Erythroblast (primary cell): ENCODE measurements around the gene TPD52L1.

ENCODE experiments used
- DNase-seq, 2 experiments: peaks; one replicate each; lab custom pipeline; 2025; lab: John Stamatoyannopoulos, UW
- GATA1 ChIP-seq: IDR thresholded peaks from 2 replicates; pipeline ENCODE4 v1.6.1; 2011; ENCODE audit warnings: low read depth, mild to moderate bottlenecking, control low read depth, low read length, moderate library complexity
- POLR2A ChIP-seq: IDR thresholded peaks from 2 replicates; pipeline ENCODE4 v1.6.1; 2011; ENCODE audit warnings: mild to moderate bottlenecking, low read length

TPD52L1 gene

GRCh38 chr6:125220712-125221111, 67.1 kb downstream of the TPD52L1 start:
- TF ChIP-seq POLR2A, result no peak
- no peak for DNase-seq

DNA sequence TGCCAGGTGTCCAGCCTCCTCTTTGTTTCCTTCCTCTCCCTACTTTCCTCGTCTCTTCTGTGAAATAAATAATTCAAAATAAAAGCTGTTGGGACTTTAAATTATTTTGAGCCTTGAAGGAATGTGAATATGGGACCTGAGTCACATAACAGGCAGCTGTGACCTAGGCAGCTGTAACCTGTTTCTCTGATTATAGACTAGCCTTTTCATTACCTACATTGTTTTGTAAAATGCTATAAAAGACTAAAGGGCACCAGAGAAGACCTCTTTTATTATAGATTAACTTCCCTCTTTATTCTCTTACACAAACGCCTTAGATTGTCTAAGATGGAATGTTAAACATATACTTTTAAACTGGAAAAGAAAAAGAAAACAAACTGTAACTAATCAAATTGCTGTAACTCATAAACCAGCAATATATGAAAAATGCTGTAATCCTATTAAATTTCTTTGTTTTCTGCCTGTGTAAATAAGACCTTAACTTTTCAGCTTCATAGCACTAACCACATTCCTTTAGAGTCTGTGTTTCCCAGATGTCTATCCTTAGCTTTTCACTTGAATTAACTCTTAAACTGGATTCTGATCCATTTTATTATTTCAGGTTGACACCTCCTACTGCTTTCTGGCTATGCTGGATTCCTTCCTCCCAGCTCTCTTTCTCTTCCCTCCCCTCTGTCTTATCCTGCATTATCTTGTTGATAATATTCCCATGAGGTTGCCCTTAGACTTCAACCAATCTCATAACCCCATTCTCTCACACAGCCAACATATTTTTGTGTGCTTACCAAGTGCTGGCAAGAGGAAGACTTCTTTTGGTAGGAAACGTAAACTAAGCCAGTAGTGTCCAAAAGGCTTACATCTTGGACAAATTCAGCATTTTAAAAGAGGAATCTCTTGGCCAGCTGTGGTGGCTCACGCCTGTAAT, 69.2 kb downstream of the TPD52L1 start:
- no peak for DNase-seq
- TF ChIP-seq POLR2A (no peak), GATA1 (no peak)

DNA sequence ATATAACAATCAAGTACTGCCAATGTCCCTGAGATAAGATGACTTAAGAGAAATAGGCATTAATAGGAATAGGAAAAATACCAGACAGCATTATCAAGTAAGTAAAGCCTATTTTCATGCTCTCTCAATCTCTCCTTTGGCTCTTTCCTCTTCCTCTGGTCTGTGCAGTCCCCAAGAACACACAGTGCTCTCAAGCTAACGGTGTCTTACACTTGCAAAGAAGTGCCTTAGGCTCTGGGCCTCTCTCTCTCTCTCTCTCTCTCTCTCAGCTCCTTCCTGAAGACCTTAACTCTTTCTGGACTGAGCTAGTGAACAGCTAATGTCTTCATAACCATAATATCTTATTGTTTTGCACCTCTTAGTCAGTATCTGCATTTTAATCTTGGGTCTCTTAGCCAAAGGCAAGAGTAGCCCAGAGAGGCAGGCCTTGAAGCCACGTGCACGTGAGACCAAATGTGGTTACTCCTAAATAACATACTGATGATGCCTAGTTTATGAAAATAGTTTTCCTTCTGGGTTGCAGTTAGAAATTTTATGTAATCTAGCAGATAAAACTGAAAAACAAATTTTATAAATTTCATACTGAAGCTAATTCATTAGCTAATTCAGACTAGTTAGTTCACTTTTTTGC, 70.8 kb downstream of the TPD52L1 start:
- TF ChIP-seq POLR2A (no peak), GATA1 (no peak)
- DNase-seq, result no peak

DNA sequence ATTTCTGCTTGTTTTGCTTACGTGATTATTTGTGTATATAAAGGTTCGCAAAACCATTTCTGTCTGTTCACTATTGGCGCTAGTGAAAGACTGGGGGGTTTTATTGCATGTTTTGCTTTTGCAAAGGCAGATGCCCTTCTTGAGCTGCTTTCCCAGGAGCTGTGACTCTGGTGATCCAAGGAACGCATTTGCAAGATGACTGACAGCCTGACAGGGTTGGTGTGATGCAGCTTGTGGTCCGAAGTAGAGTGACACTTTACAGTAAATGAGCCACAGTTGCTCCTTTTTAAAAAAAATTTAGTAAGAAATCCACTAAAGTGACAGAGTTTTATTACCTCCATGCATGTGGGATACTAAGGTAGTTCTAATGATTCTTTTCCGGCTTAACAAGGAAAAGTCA, 73.7 kb downstream of the TPD52L1 start:
- no peak for TF ChIP-seq POLR2A

GRCh38 chr6:125228981-125229479, 75.5 kb downstream of the TPD52L1 start:
- TF ChIP-seq GATA1 (no peak), POLR2A (no peak)
- DNase-seq, result no peak

More for the DNA sequence above, 73.7 kb downstream of the TPD52L1 start:
- DNase-seq, result no peak

DNA sequence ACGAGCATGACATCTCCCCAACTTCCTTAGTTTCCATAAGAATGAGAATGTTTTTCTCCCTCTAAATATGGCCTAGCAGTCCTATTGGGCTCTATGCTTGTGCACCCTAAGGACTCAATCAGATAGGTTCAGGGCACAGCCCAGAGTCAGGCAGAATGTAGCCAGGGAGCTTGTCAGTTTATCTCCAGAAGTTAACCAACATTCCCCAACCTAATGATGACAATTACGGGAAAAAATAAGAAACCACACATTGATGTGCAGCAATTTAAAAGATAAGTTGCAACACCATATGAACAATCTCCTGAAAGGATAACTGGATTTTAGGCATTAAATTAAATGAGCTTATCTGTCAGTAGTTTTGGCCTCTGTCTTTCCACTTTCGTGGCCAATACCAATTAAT, 77.1 kb downstream of the TPD52L1 start:
- TF ChIP-seq POLR2A (no peak), GATA1 (no peak)
- DNase-seq, result no peak

DNA sequence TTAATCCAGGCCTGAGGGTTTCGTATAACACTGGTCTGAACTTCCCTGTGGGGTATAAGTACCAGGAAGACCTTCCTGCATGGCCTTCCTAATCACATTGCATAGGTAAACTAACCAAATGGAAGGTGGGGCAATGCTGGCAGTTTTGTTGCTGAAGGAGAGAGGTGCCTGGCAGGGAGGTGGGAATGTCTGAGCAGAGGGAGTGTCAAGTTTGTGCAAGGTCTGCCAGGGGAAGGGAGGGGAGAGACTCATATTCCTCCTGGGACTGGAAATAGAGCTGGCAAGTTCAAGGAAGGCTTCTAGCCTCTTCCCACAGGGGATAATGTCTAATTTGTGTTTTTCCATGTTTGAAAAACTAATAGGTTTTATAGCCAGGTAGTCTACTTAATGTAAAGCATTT, 77.6 kb downstream of the TPD52L1 start:
- TF ChIP-seq POLR2A (no peak), GATA1 (no peak)
- DNase-seq, result no peak

- TF ChIP-seq GATA1 (no peak), POLR2A (no peak)
- no peak for DNase-seq
Measured at GRCh38 chr6:125231574-125232343, 78.2 kb downstream of the TPD52L1 start.

- DNase-seq, result no peak
Measured at GRCh38 chr6:125232466-125232865, 78.9 kb downstream of the TPD52L1 start.

DNA sequence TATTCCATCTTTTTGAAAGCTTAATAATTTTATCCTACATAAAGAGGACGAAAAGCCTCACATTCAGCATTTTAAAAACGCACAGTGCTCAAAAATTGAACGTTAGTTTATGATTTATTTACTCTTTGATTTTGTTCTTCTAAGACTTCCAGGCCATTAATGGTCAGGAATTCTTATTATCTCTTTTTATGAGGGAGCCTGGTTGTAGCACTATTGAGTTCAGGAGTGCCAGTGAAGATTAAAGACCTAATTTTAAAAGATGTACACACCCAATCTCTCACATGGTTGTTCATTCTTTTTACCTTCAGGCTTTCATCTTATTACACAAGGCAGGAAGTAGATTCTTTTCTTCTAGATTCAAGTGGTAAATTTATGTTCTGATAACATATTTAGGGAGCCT, 79.6 kb downstream of the TPD52L1 start:
- no peak for DNase-seq
- TF ChIP-seq GATA1 (no peak), POLR2A (no peak)

More at GRCh38 chr6:125232466-125232865, 78.9 kb downstream of the TPD52L1 start:
- TF ChIP-seq POLR2A (no peak), GATA1 (no peak)

DNA sequence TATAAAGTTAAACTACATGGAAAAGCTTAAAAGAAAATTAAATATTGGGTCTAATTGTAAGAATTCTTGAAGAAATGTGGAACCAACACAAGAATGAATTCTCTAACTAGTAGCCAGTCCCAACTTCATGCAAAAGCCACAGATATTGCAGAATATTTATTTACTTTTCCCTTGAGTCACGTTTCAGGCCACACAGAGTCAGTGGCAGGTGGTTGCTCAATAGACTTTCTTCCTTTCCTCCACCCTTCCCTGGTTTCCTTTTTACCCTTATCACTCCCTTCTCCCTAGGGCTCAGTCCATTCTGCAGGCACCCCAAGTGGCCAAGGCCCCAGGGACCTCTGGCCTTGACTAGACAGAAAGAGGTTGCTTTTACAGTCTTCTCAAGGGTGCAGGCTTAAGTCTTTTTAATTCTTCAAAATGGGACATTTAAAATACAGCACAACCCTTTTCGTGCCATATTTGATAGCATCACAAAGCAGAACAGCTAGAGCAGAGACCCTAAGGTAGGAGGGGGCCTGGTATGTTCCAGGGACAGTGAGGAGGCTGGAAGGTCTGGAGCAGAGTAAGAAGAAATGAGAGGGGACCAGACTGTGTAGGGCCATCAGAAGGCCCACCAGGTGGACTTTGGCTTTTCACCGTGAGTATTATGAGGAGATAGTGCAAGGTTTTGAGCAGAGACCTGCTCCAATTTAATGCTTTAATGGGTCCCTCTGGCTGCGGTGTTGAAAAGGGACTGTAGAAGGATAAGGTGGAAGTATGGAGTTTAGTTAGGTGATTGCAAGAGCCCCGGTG, 83.2 kb downstream of the TPD52L1 start:
- no peak for TF ChIP-seq GATA1
- TF ChIP-seq POLR2A, result no peak
- no peak for DNase-seq

- TF ChIP-seq POLR2A (no peak), GATA1 (no peak)
- no peak for DNase-seq
Measured at GRCh38 chr6:125237764-125238163, 84.2 kb downstream of the TPD52L1 start.

DNA sequence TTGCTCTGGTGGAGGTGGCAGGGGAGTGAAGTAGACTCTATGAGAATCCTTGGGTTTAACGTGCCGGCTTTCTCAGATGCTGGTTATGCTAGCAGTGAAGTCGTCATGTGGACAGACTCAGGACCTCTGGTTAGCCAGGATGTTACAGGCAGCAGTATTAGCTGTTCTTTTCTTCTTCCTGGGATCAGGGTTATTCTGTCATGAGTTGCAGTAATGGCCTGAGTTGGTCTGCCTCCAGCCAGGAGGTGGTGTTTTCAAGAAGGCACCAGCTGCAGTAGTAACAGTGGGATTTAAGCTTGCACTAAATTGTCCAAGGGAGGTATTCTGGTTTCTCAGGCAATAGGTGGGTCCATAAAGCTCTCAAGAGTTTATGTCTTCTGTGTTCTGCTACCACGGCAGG, 91.5 kb downstream of the TPD52L1 start:
- TF ChIP-seq POLR2A (no peak), GATA1 (no peak)
- DNase-seq, result no peak
